H9 (cell line): ENCODE measurements around the gene POU2F3. TPM values are rescaled to one million over a fixed set of nuclear protein-coding genes. Genes with fewer than 3 reads are reported as not detected.

Experiments used
- DNase-seq: peaks from one replicate; pipeline ENCODE4 v3.0.0-alpha.2; 2017
- H2AFZ ChIP-seq: one replicate; pipeline ENCODE4 v1.6.1; 2013; ENCODE audit warnings: mild to moderate bottlenecking, low read length, control low read depth, moderate library complexity
- H2AK5ac ChIP-seq: 2 replicates; pipeline ENCODE4 v1.6.1; 2013; ENCODE audit warnings: low read length, control low read depth, mixed read lengths; ENCODE audit not compliant: insufficient read length
- H2BK120ac ChIP-seq: one replicate; pipeline ENCODE4 v1.6.1; 2013; ENCODE audit warnings: low read depth, mild to moderate bottlenecking, low read length, control low read depth, inconsistent platforms; ENCODE audit not compliant: poor library complexity, severe bottlenecking
- H2BK12ac ChIP-seq: 2 replicates; pipeline ENCODE4 v1.6.1; 2013; ENCODE audit warnings: low read length, control low read depth, mixed read lengths, low read depth; ENCODE audit not compliant: insufficient read length
- H2BK15ac ChIP-seq: 2 replicates; pipeline ENCODE4 v1.6.1; 2013; ENCODE audit warnings: low read depth, low read length, control low read depth
- H2BK20ac ChIP-seq: one replicate; pipeline ENCODE4 v1.6.1; 2013; ENCODE audit warnings: low read depth, mild to moderate bottlenecking, low read length, control low read depth, inconsistent platforms; ENCODE audit not compliant: poor library complexity, severe bottlenecking
- H2BK5ac ChIP-seq: 2 replicates; pipeline ENCODE4 v1.6.1; 2013; ENCODE audit warnings: low read length, control low read depth, mixed read lengths; ENCODE audit not compliant: insufficient read length
- H3K14ac ChIP-seq: 2 replicates; pipeline ENCODE4 v1.6.1; 2013; ENCODE audit warnings: low read length, control low read depth; ENCODE audit not compliant: insufficient read depth
- H3K18ac ChIP-seq: 2 replicates; pipeline ENCODE4 v1.6.1; 2013; ENCODE audit warnings: low read depth, mild to moderate bottlenecking, mixed read lengths, low read length, control low read depth; ENCODE audit not compliant: insufficient read length
- H3K23ac ChIP-seq: 2 replicates; pipeline ENCODE4 v1.6.1; 2013; ENCODE audit warnings: low read length, control low read depth, mixed read lengths, low read depth; ENCODE audit not compliant: insufficient read length
- H3K23me2 ChIP-seq: 2 replicates; pipeline ENCODE4 v1.6.1; 2013; ENCODE audit warnings: low read depth, mild to moderate bottlenecking, mixed read lengths, low read length, control low read depth; ENCODE audit not compliant: insufficient read length, poor library complexity, severe bottlenecking
- H3K27ac ChIP-seq: 2 replicates; pipeline ENCODE4 v1.5.1; 2013; ENCODE audit warnings: low read length, control low read depth, mixed read lengths, low read depth; ENCODE audit not compliant: insufficient read length
- H3K27me3 ChIP-seq: 2 replicates; pipeline ENCODE4 v1.6.1; 2013; ENCODE audit warnings: low read length, control low read depth, inconsistent platforms; ENCODE audit not compliant: insufficient read depth
- H3K4ac ChIP-seq: 2 replicates; pipeline ENCODE4 v1.6.1; 2013; ENCODE audit warnings: low read depth, mild to moderate bottlenecking, control low read depth, inconsistent platforms, low read length, moderate library complexity
- H3K4me1 ChIP-seq: 2 replicates; pipeline ENCODE4 v1.6.1; 2013; ENCODE audit warnings: low read length, control low read depth, inconsistent platforms; ENCODE audit not compliant: insufficient read depth
- H3K4me2 ChIP-seq: 2 replicates; pipeline ENCODE4 v1.6.1; 2013; ENCODE audit warnings: low read length, control low read depth, mixed read lengths; ENCODE audit not compliant: insufficient read length, insufficient read depth
- H3K56ac ChIP-seq: 2 replicates; pipeline ENCODE4 v1.6.1; 2013; ENCODE audit warnings: low read depth, mild to moderate bottlenecking, mixed read lengths, low read length, control low read depth; ENCODE audit not compliant: insufficient read length
- H3K79me1 ChIP-seq: 2 replicates; pipeline ENCODE4 v1.6.1; 2013; ENCODE audit warnings: low read depth, mild to moderate bottlenecking, moderate library complexity, low read length, control low read depth, inconsistent platforms; ENCODE audit not compliant: insufficient read depth, poor library complexity, severe bottlenecking
- H3K79me2 ChIP-seq: 2 replicates; pipeline ENCODE4 v1.6.1; 2013; ENCODE audit warnings: low read length, control low read depth, inconsistent platforms; ENCODE audit not compliant: insufficient read depth
- H3K9ac ChIP-seq: 2 replicates; pipeline ENCODE4 v1.6.1; 2013; ENCODE audit warnings: low read length, control low read depth, mixed read lengths; ENCODE audit not compliant: insufficient read length; ENCODE audit errors: extremely low read depth
- H3K9me3 ChIP-seq: one replicate; pipeline ENCODE4 v1.6.1; 2013; ENCODE audit warnings: low read depth, low read length, inconsistent platforms; ENCODE audit not compliant: control insufficient read depth
- H3T11ph ChIP-seq: one replicate; pipeline ENCODE4 v1.6.1; 2013; ENCODE audit warnings: mild to moderate bottlenecking, low read length, control low read depth, inconsistent platforms
- H4K20me1 ChIP-seq: one replicate; pipeline ENCODE4 v1.6.1; 2013; ENCODE audit not compliant: control insufficient read depth, insufficient read length, insufficient read depth
- H4K5ac ChIP-seq: 2 replicates; pipeline ENCODE4 v1.6.1; 2013; ENCODE audit warnings: low read depth, mild to moderate bottlenecking, mixed read lengths, low read length, control low read depth; ENCODE audit not compliant: insufficient read length
- H4K8ac ChIP-seq: replicated peaks from 2 replicates; pipeline ENCODE4 v1.6.1; 2013; ENCODE audit warnings: low read length, control low read depth, mixed read lengths, low read depth; ENCODE audit not compliant: insufficient read length
- H4K91ac ChIP-seq: 2 replicates; pipeline ENCODE4 v1.6.1; 2013; ENCODE audit warnings: low read depth, mild to moderate bottlenecking, moderate library complexity, mixed read lengths, low read length, control low read depth; ENCODE audit not compliant: insufficient read length
- H3K27ac Mint-ChIP-seq, 3 experiments: 2 replicates in 2 of 3; 3 replicates in 1 of 3; pipeline ENCODE4 v1.8.0; 2020 to 2021; ENCODE audit warnings: mixed read lengths in 3 of 3, mild to moderate bottlenecking in 1 of 3, moderate library complexity in 1 of 3
- H3K27me3 Mint-ChIP-seq: 2 replicates; pipeline ENCODE4 v1.8.0; 2021; ENCODE audit warnings: low read depth, mild to moderate bottlenecking, moderate library complexity, mixed read lengths
- H3K36me3 Mint-ChIP-seq, 3 experiments: 2 replicates in 2 of 3; 3 replicates in 1 of 3; pipeline ENCODE4 v1.8.0; 2020 to 2021; ENCODE audit warnings: low read depth in 3 of 3, mixed read lengths in 3 of 3; ENCODE audit not compliant: insufficient read depth in 1 of 3
- H3K4me1 Mint-ChIP-seq, 2 experiments: 2 replicates each; pipeline ENCODE4 v1.8.0; 2020; ENCODE audit warnings: mixed read lengths in 2 of 2
- H3K4me3 Mint-ChIP-seq, 2 experiments: 2 replicates in 1 of 2; 3 replicates in 1 of 2; pipeline ENCODE4 v1.8.0; 2020 to 2021; ENCODE audit warnings: mild to moderate bottlenecking in 2 of 2, mixed read lengths in 2 of 2, moderate library complexity in 1 of 2
- H3K9me3 Mint-ChIP-seq, 2 experiments: 2 replicates in 1 of 2; 3 replicates in 1 of 2; pipeline ENCODE4 v1.8.0; 2020; ENCODE audit warnings: mild to moderate bottlenecking in 2 of 2, mixed read lengths in 2 of 2, moderate library complexity in 1 of 2
- WGBS: extraction: QIAGEN DNeasy Blood & Tissue Kit; methylation state at CpG from one replicate; pipeline ENCODE4 v1.1.7; 2013; ENCODE audit warnings: missing lambda C conversion rate, low lambda C conversion rate, mixed read lengths; ENCODE audit not compliant: insufficient read length; ENCODE audit errors: extremely low coverage; 5-methylcytosine and 5-hydroxymethylcytosine counted together
- total RNA-seq: library from RNA; stranded (reverse); gene quantifications from 2 replicates; pipeline ENCODE4 v1.2.1, GENCODE V29; 2021
- TF ChIP-seq, protein P1 (sequence below): fragments of 200-600 bp; sonication (generic); conservative IDR thresholded peaks from 3 replicates; pipeline ENCODE4 v1.8.0; 2021; ENCODE audit warnings: antibody characterized with exemption, mild to moderate bottlenecking

The POU2F3 gene
- total RNA-seq, 1 experiment from 2014 or later, result 1.1 TPM

GRCh38 chr11:120272303-120272702 is 32.4 kb downstream of the POU2F3 start:
- no peak overlapping the region for H3K23ac ChIP-seq
- no peak overlapping the region for H2AFZ ChIP-seq
- Mint-ChIP-seq H3K9me3 (no peaks in the 10 kb centered on the region), H3K27me3 (peaks cover 39% of the 10 kb centered on the region), H3K36me3 (no peaks in the 10 kb centered on the region; a peak in 1 of 7 replicates), H3K4me1 (peaks cover 6 to 8% of the 10 kb centered on the region in 2 experiments), H3K4me3 (no peak overlapping the region), H3K27ac (peak overlapping the region in 1 of 3 experiments; percentile 17; a peak in 1 of 7 replicates)
- H3K56ac ChIP-seq, result no peak overlapping the region
- H2BK5ac ChIP-seq, result no peak overlapping the region
- H3K79me1 ChIP-seq, result no peaks in the 10 kb centered on the region
- no peak overlapping the region for H2BK120ac ChIP-seq
- H3K4ac ChIP-seq, result no peak overlapping the region
- no peak overlapping the region for H3K9ac ChIP-seq
- DNase-seq, result no peak
- WGBS, result no CpG with 5 or more reads among the region's 2 CpGs
- no peak overlapping the region for H2BK20ac ChIP-seq
- no peaks in the 10 kb centered on the region for H3K79me2 ChIP-seq
- no peak overlapping the region for H3K14ac ChIP-seq
- H3T11ph ChIP-seq, result no peak overlapping the region
- no peak overlapping the region for H2BK15ac ChIP-seq
- H3K4me2 ChIP-seq, result no peak overlapping the region
- H2AK5ac ChIP-seq, result no peak overlapping the region
- H3K18ac ChIP-seq, result no peak overlapping the region
- no peaks in the 10 kb centered on the region for H4K20me1 ChIP-seq
- H3K9me3 ChIP-seq, result no peaks in the 10 kb centered on the region
- no peaks in the 10 kb centered on the region for H3K27me3 ChIP-seq
- no peak overlapping the region for H4K8ac ChIP-seq
- H3K4me1 ChIP-seq, result no peaks in the 10 kb centered on the region; the same call in 1 of the 2 replicates
- TF ChIP-seq, protein P1, sequence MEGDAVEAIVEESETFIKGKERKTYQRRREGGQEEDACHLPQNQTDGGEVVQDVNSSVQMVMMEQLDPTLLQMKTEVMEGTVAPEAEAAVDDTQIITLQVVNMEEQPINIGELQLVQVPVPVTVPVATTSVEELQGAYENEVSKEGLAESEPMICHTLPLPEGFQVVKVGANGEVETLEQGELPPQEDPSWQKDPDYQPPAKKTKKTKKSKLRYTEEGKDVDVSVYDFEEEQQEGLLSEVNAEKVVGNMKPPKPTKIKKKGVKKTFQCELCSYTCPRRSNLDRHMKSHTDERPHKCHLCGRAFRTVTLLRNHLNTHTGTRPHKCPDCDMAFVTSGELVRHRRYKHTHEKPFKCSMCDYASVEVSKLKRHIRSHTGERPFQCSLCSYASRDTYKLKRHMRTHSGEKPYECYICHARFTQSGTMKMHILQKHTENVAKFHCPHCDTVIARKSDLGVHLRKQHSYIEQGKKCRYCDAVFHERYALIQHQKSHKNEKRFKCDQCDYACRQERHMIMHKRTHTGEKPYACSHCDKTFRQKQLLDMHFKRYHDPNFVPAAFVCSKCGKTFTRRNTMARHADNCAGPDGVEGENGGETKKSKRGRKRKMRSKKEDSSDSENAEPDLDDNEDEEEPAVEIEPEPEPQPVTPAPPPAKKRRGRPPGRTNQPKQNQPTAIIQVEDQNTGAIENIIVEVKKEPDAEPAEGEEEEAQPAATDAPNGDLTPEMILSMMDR, result no peak
- H3K27ac ChIP-seq, result no peak overlapping the region
- no peak overlapping the region for H4K91ac ChIP-seq
- no peaks in the 10 kb centered on the region for H3K23me2 ChIP-seq
- no peak overlapping the region for H4K5ac ChIP-seq
- no peak overlapping the region for H2BK12ac ChIP-seq
